CD4-positive, alpha-beta T cell (primary cell): ENCODE data around the gene KRT13. TPM values are rescaled to one million over a fixed set of nuclear protein-coding genes. Genes with fewer than 3 reads are reported as not detected.

Experiments used
- ATAC-seq: fragments of 200-7000 bp; cut with Tn5 transposase; one replicate; pipeline ENCODE4 v1.10.0; 2022; ENCODE audit warnings: mild to moderate bottlenecking; ENCODE audit not compliant: poor library complexity
- CTCF ChIA-PET: fragments of 350-600 bp; sonication (Branson Sonifier 250); formaldehyde crosslinking; loops from one replicate; lab custom pipeline; 2021; ENCODE audit warnings: antibody characterized with exemption, inconsistent platforms; lab: Charles Lee
- POLR2A ChIA-PET: fragments of 350-600 bp; sonication (Branson Sonifier 250); formaldehyde crosslinking; loops from one replicate; lab custom pipeline; 2021; ENCODE audit warnings: antibody characterized with exemption, inconsistent platforms; lab: Charles Lee
- DNase-seq, 14 experiments: peaks; one replicate each; pipeline ENCODE4 v3.0.0-alpha.2; 2013 to 2020; ENCODE audit warnings: mixed read lengths in 2 of 14
- H3K27ac ChIP-seq, 2 donors: one replicate each; pipeline versions ENCODE4 v1.5.1 to v1.7.0; 2013; ENCODE audit warnings: low read length in 2 of 2, low read depth in 1 of 2, mild to moderate bottlenecking in 1 of 2
- H3K27me3 ChIP-seq, 2 experiments: 1 replicate in 1 of 2; 2 replicates in 1 of 2; pipeline versions ENCODE4 v1.6.1 to v1.7.0; 2013; ENCODE audit warnings: low read length in 2 of 2, control low read depth in 1 of 2, mild to moderate bottlenecking in 1 of 2, moderate library complexity in 1 of 2; ENCODE audit not compliant: insufficient read depth in 2 of 2, control insufficient read depth in 1 of 2
- H3K36me3 ChIP-seq: one replicate; pipeline ENCODE4 v1.6.1; 2013; ENCODE audit warnings: low read length, control low read depth; ENCODE audit not compliant: insufficient read depth
- H3K4me1 ChIP-seq: one replicate; pipeline ENCODE4 v1.6.1; 2013; ENCODE audit warnings: low read length, control low read depth; ENCODE audit not compliant: insufficient read depth
- H3K4me3 ChIP-seq: one replicate; pipeline ENCODE4 v1.5.1; 2013; ENCODE audit warnings: mild to moderate bottlenecking, low read length, moderate library complexity
- H3K9me3 ChIP-seq, 2 experiments: 1 replicate in 1 of 2; 2 replicates in 1 of 2; pipeline versions ENCODE4 v1.6.1 to v1.7.0; 2013; ENCODE audit warnings: low read length in 2 of 2, mild to moderate bottlenecking in 2 of 2, control low read depth in 1 of 2, moderate library complexity in 1 of 2; ENCODE audit not compliant: control insufficient read depth in 1 of 2, insufficient read depth in 1 of 2
- H3K27ac Mint-ChIP-seq: one replicate; pipeline ENCODE4 v1.8.0; 2020; ENCODE audit warnings: mixed read lengths
- H3K27me3 Mint-ChIP-seq: one replicate; pipeline ENCODE4 v1.8.0; 2021; ENCODE audit warnings: mixed read lengths
- H3K36me3 Mint-ChIP-seq: one replicate; pipeline ENCODE4 v1.8.0; 2021; ENCODE audit warnings: low read depth, mixed read lengths
- H3K4me1 Mint-ChIP-seq: one replicate; pipeline ENCODE4 v1.8.0; 2021; ENCODE audit warnings: low read depth, mixed read lengths
- H3K4me3 Mint-ChIP-seq: one replicate; pipeline ENCODE4 v1.8.0; 2020; ENCODE audit warnings: mild to moderate bottlenecking, mixed read lengths
- H3K9me3 Mint-ChIP-seq: one replicate; pipeline ENCODE4 v1.8.0; 2020; ENCODE audit warnings: mixed read lengths
- CTCF ChIP-seq: fragments of 200-600 bp; IDR thresholded peaks from one replicate; pipeline ENCODE4 v1.8.0; 2022; ENCODE audit warnings: antibody characterized with exemption, mild to moderate bottlenecking
- intact Hi-C, 2 experiments: fragments of 100-400 bp; cut with DNase I in 1 of 2; cut with micrococcal nuclease in 1 of 2; formaldehyde crosslinking; loops; one replicate each; pipeline versions ENCODE4 v1.15.1 to v1.9.0; 2023 to 2025; cut with DNase I, micrococcal nuclease
- total RNA-seq, 174 experiments: library from RNA in 2 of 174; stranded (reverse) in 2 of 174; gene quantifications; one replicate each; pipeline ENCODE4 v1.2.3 and lab custom pipeline; 2021 to 2026

KRT13 gene
- total RNA-seq, 2 experiments from 2014 or later: not detected

DNA sequence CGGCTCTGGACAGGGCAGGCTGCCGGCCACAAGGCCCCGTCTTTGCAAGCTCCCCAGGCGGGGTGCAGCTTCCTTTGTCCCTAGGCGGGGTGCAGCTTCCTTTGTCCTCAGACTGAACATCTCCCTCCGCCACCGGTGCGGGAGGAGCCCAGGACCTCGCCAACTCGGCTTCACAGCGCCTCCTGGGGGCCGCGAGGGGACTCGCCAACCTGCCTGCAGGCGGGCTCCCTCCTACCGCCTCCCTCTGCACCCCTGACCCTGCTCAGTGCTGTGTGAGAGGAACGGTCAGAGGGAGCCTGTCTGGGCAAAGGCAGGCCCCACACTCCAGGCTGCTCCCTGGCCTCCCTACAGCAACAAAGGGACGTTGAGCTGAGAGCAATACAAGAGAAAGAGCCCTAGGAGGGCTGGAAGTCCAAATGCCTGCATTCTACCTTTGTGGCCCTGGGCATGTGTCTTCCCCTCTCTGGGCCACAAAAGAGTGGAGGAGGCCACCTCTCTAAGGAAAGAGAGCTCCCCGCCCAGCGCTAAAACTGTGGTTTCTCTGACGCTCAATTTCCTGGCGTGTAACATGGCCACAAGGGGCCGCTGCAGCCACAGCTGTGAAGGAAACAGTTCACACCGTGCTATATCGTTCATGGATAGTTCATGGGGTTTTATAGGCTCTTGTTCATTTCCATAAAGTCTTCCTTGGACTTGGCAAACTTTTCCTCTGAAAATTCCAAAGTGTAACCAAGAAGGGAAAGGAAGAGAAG, 43.6 kb upstream of the KRT13 start:
- peak; percentile 96 for TF ChIP-seq CTCF
- Histone ChIP-seq H3K36me3 (no peaks in the 10 kb centered on the region), H3K27me3 (no peaks in the 10 kb centered on the region), H3K4me1 (peaks cover 23% of the 10 kb centered on the region), H3K27ac (no peak overlapping the region), H3K4me3 (peak overlapping the region; percentile 42), H3K9me3 (peaks cover 0 to 3% of the 10 kb centered on the region in 2 experiments)
- ATAC-seq: peak; percentile 85
- H3K36me3 Mint-ChIP-seq: no peaks in the 10 kb centered on the region
- ChIA-PET POLR2A (interaction anchor here (0.7 to 2.0 kb wide), 12 partner anchors 9 to 731 kb away, joined by 3 to 16 read pairs (median 4); partner anchors contain the start of gene EIF1), CTCF (interaction anchor here (0.6 to 2.7 kb wide), 36 partner anchors 9 to 733 kb away, joined by 3 to 27 read pairs (median 4); partner anchors contain the start of genes EIF1 and KRT19)
- no peaks in the 10 kb centered on the region for H3K9me3 Mint-ChIP-seq
- intact Hi-C loops: loop anchor here (1.0 to 10.0 kb wide), 12 partner anchors 99 to 746 kb away; partner anchors contain the start of gene KRTAP4-12 (in 1 of the 2)
- peaks cover 15% of the 10 kb centered on the region for H3K27me3 Mint-ChIP-seq
- peak overlapping the region; percentile 65 for H3K27ac Mint-ChIP-seq
- peak overlapping the region; percentile 2 for H3K4me3 Mint-ChIP-seq
- peaks cover 9% of the 10 kb centered on the region for H3K4me1 Mint-ChIP-seq
- peak; percentile 73 to 91 (median 82) for DNase-seq

DNA sequence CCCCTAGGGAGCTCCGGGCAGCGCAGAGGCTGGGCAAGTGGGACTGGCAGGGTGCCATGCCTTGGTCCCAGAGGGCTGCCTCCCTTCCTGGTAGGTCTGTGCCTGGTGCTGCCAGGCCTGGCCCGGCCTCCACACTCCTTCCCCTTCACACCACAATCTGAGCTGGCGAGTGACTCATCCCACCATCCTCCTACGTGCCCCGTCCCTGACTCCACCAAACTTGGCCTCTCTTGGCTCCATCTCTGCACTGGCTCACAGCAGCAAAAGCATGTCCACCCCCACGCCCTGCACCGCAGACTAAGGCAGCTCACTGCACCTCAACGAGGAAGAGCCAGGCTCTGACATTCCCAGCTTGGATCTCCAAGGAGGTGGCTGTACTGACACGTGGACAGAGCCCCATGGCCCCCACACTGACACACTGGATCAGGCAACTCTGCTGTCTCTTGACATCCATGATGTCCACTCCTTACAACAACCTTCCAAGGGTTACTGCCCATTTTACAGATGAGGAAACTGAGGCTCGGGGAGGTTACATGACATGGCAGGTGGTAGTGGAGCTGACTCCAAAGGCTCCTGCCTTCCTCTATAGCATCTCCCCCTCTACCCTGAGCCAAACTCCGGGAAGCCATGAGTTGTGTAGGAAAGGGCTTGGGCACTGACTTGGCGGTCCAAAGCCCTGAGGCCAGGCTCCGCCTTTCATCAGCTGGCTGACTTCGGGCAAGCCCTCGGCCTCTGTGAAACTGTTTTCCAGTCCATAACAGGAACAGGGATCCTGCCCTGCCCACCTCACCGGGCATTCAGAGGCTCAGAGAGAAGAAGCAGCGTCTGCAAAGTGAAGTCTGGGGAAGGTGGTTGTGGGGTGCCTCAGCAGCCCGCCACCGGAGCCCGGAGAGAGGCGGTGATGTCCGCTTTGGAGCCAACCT, 42.8 kb upstream of the KRT13 start:
- CTCF ChIA-PET: interaction anchor here (0.6 to 2.7 kb wide), 25 partner anchors 8 to 687 kb away, joined by 3 to 27 read pairs (median 4); partner anchors contain the start of gene EIF1
- Histone ChIP-seq H3K9me3 (peaks cover 0 to 3% of the 10 kb centered on the region in 2 experiments), H3K4me1 (peaks cover 23% of the 10 kb centered on the region), H3K36me3 (no peaks in the 10 kb centered on the region), H3K27me3 (no peaks in the 10 kb centered on the region), H3K4me3 (peak overlapping the region; percentile 42), H3K27ac (no peak overlapping the region)
- H3K27ac Mint-ChIP-seq: no peak overlapping the region
- intact Hi-C loops: loop anchor here (2.0 to 10.0 kb wide), 8 partner anchors 115 to 745 kb away; partner anchors contain the start of gene KRTAP4-12 (in 1 of the 2)
- DNase-seq (peak in 7 of 14 experiments; percentile 6 to 57 (median 11)), ATAC-seq (no peak)
- POLR2A ChIA-PET: interaction anchor here (0.7 to 2.0 kb wide), 10 partner anchors 8 to 730 kb away, joined by 3 to 16 read pairs (median 4); partner anchors contain the start of gene EIF1
- H3K27me3 Mint-ChIP-seq: peaks cover 15% of the 10 kb centered on the region
- peak overlapping the region; percentile 25 for H3K4me3 Mint-ChIP-seq
- no peaks in the 10 kb centered on the region for H3K36me3 Mint-ChIP-seq
- H3K4me1 Mint-ChIP-seq: peaks cover 9% of the 10 kb centered on the region
- no peaks in the 10 kb centered on the region for H3K9me3 Mint-ChIP-seq
- no peak for TF ChIP-seq CTCF

GRCh38 chr17:41547378-41547841, 42.0 kb upstream of the KRT13 start:
- CTCF ChIA-PET: interaction anchor here (0.9 kb wide), 1 partner anchor 101 kb away, joined by 3 read pairs; no protein-coding TSS in a partner anchor
- intact Hi-C loops: loop anchor here (5.0 to 10.0 kb wide), 5 partner anchors 210 to 743 kb away; partner anchors contain the start of gene KRTAP4-12 (in 1 of the 2)

More at GRCh38 chr17:41547378-41547841, 42.0 kb upstream of the KRT13 start:
- H3K4me3 ChIP-seq: no peak overlapping the region
- peaks cover 23% of the 10 kb centered on the region for H3K4me1 ChIP-seq
- no peak overlapping the region for H3K27ac Mint-ChIP-seq
- ATAC-seq (no peak), DNase-seq (no peak)
- H3K27me3 ChIP-seq: no peaks in the 10 kb centered on the region
- H3K4me1 Mint-ChIP-seq: peaks cover 9% of the 10 kb centered on the region
- H3K36me3 Mint-ChIP-seq: no peaks in the 10 kb centered on the region
- no peak overlapping the region for H3K27ac ChIP-seq
- peaks cover 0 to 3% of the 10 kb centered on the region in 2 experiments for H3K9me3 ChIP-seq
- H3K4me3 Mint-ChIP-seq: no peak overlapping the region
- POLR2A ChIA-PET: no interaction called here
- H3K9me3 Mint-ChIP-seq: no peaks in the 10 kb centered on the region
- TF ChIP-seq CTCF: no peak
- no peaks in the 10 kb centered on the region for H3K36me3 ChIP-seq
- peaks cover 9% of the 10 kb centered on the region for H3K27me3 Mint-ChIP-seq
